OCI-LY7 (cell line): ENCODE data around the gene GPHA2. TPM values are rescaled to one million over a fixed set of nuclear protein-coding genes. Genes with fewer than 3 reads are reported as not detected.

ENCODE experiments used
- BruUV-seq: library from RNA; stranded (reverse); fragments of 400-500 nt; replicated peaks from 2 replicates; lab custom pipeline; 2021; lab: Mats Ljungman, UMichigan
- CTCF ChIA-PET: fragments of 300-600 bp; sonication (Branson Sonifier 250); formaldehyde crosslinking; loops from one replicate; lab custom pipeline; 2022; ENCODE audit warnings: antibody characterized with exemption; ENCODE audit not compliant: unreplicated experiment; lab: Charles Lee
- POLR2A ChIA-PET: fragments of 300-600 bp; sonication (Branson Sonifier 250); formaldehyde crosslinking; loops from one replicate; lab custom pipeline; 2022; ENCODE audit warnings: antibody characterized with exemption; lab: Charles Lee
- DNase-seq: peaks from one replicate; pipeline ENCODE4 v3.0.0-alpha.2; 2015; ENCODE audit warnings: low spot score
- H2AFZ ChIP-seq: fragments of 200-600 bp; sonication (generic), shearing (Covaris generic); 2 replicates; pipeline ENCODE4 v1.6.1; 2014; ENCODE audit warnings: mild to moderate bottlenecking, antibody characterized with exemption, low read length, moderate library complexity
- H3K27ac ChIP-seq: fragments of 200-600 bp; sonication (generic); 2 replicates; pipeline ENCODE4 v1.5.1; 2014; ENCODE audit warnings: mixed run types, low read depth, mild to moderate bottlenecking, moderate library complexity, low read length, inconsistent platforms; ENCODE audit not compliant: poor library complexity, severe bottlenecking
- H3K36me3 ChIP-seq: fragments of 200-600 bp; sonication (generic); 2 replicates; pipeline ENCODE4 v1.6.1; 2014; ENCODE audit warnings: mild to moderate bottlenecking, antibody characterized with exemption, low read length, moderate library complexity, mixed read lengths; ENCODE audit not compliant: insufficient read depth
- H3K4me1 ChIP-seq: fragments of 200-600 bp; sonication (generic); 2 replicates; pipeline ENCODE4 v1.5.1; 2014; ENCODE audit warnings: mild to moderate bottlenecking, low read length; ENCODE audit not compliant: insufficient read depth, poor library complexity, severe bottlenecking
- H3K4me2 ChIP-seq: fragments of 200-600 bp; sonication (generic); 2 replicates; pipeline ENCODE4 v1.6.1; 2014; ENCODE audit warnings: mild to moderate bottlenecking, low read length
- H3K4me3 ChIP-seq: fragments of 200-600 bp; sonication (generic); 2 replicates; pipeline ENCODE4 v1.5.1; 2014; ENCODE audit warnings: mild to moderate bottlenecking, low read depth, low read length; ENCODE audit not compliant: poor library complexity, severe bottlenecking
- H3K79me2 ChIP-seq: fragments of 200-600 bp; sonication (generic); 2 replicates; pipeline ENCODE4 v1.6.1; 2016; ENCODE audit warnings: low read depth, mild to moderate bottlenecking, low read length, moderate library complexity, mixed read lengths; ENCODE audit not compliant: insufficient read depth
- H3K9me2 ChIP-seq: fragments of 200-600 bp; sonication (generic); 2 replicates; pipeline ENCODE4 v1.6.1; 2016; ENCODE audit warnings: mild to moderate bottlenecking, low read length, mixed read lengths; ENCODE audit not compliant: insufficient read depth
- H3K9me3 ChIP-seq: fragments of 200-600 bp; sonication (generic); 2 replicates; pipeline ENCODE4 v1.6.1; 2014; ENCODE audit warnings: mild to moderate bottlenecking, mixed run types, low read length, mixed read lengths
- H4K20me1 ChIP-seq: fragments of 200-600 bp; sonication (generic); 2 replicates; pipeline ENCODE4 v1.6.1; 2014; ENCODE audit warnings: mild to moderate bottlenecking, antibody characterized with exemption, low read length, moderate library complexity, mixed read lengths; ENCODE audit not compliant: insufficient read depth
- CTCF ChIP-seq: fragments of 200-600 bp; sonication (generic); conservative IDR thresholded peaks from 2 replicates; pipeline ENCODE4 v1.5.1; 2014; ENCODE audit warnings: mild to moderate bottlenecking, antibody characterized with exemption, low read length, moderate library complexity, mixed read lengths
- EZH2phosphoT487 ChIP-seq: fragments of 200-600 bp; sonication (generic); IDR thresholded peaks from 2 replicates; pipeline ENCODE4 v1.6.1; 2018; ENCODE audit warnings: low read depth, borderline replicate concordance, mild to moderate bottlenecking, mixed run types, antibody characterized with exemption, low read length, moderate library complexity, mixed read lengths
- intact Hi-C: fragments of 100-400 bp; cut with micrococcal nuclease; formaldehyde crosslinking; loops from one replicate; pipeline ENCODE4 v1.10.0; 2022; ENCODE audit not compliant: unreplicated experiment
- total RNA-seq, 2 experiments: library from RNA; depleted of rRNA in 1 of 2; stranded (reverse); fragments of >200 nt in 1 of 2; shearing (Covaris generic) in 1 of 2; gene quantifications; 2 replicates each; pipeline ENCODE4 v1.2.3, GENCODE V29; 2014 to 2022

The GPHA2 gene
- total RNA-seq, 2 experiments from 2014 or later = not detected

DNA sequence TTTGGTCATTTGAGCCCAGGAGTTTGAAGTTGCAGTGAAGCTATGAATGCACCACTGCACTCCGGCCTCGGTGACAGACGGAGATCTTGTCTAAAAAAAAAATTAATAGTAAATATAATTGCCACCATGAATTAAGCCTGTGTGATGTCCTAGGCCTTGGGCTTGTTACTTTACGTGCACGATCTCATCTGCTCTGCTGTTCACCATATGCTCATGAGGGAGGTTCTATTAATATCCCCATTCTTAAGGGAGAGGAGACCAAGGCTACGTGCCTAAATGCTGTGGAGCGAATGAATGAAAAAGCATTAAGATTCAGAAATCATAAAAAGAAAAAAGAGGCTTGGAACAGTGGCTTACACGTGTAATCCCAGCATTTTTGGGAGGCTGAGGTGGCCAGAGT is 16.1 kb downstream of the GPHA2 start:
- Histone ChIP-seq H3K79me2 (peaks cover 10% of the 10 kb centered on the region; the same call in 1 of the 2 replicates), H3K4me1 (peaks cover 43% of the 10 kb centered on the region), H2AFZ (no peak overlapping the region), H3K4me2 (no peak overlapping the region), H4K20me1 (no peaks in the 10 kb centered on the region), H3K36me3 (no peaks in the 10 kb centered on the region), H3K9me3 (no peaks in the 10 kb centered on the region), H3K9me2 (no peaks in the 10 kb centered on the region), H3K27ac (no peak overlapping the region), H3K4me3 (no peak overlapping the region)
- DNase-seq = no peak
- ChIA-PET POLR2A (interaction anchor here (0.6 kb wide), 1 partner anchor 53 kb away, joined by 3 read pairs; no protein-coding TSS in a partner anchor), CTCF (interaction anchor here (0.6 kb wide), 1 partner anchor 66 kb away, joined by 5 read pairs; no protein-coding TSS in a partner anchor)
- intact Hi-C loops = loop anchor here (5.0 to 10.0 kb wide), 2 partner anchors 53 to 165 kb away; partner anchors contain the start of genes CDCA5, MAJIN and ZFPL1
- TF ChIP-seq CTCF (no peak), EZH2phosphoT487 (no peak)
- BruUV-seq = no TSS peak

DNA sequence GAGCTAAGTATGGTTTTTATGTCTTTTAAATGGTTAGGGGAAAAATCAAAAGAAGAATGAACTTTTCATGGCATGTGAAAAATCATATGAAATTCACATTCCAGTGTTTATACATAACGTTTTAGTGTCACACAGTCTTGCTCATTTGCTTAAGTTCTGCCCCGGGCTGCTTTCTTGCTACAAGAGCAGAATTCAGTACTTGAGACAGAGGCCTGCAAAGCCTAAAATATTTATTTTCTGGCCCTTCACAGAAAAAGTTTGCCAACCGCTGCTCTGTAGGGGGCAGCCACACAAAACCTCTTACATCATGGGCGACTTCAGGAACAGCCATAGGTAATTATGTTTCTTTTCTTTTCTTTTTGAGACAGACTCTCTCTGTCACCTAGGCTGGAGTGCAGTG is 17.7 kb downstream of the GPHA2 start:
- peaks cover 10% of the 10 kb centered on the region; the same call in 1 of the 2 replicates for H3K79me2 ChIP-seq
- no peak for TF ChIP-seq EZH2phosphoT487
- TF ChIP-seq CTCF = peak; percentile 79
- ChIA-PET CTCF (interaction anchor here (0.6 kb wide), 1 partner anchor 104 kb away, joined by 3 read pairs; no protein-coding TSS in a partner anchor), POLR2A (interaction anchor here (0.5 to 1.6 kb wide), 6 partner anchors 19 to 116 kb away, joined by 3 to 7 read pairs (median 3); no protein-coding TSS in a partner anchor)
- no peaks in the 10 kb centered on the region for H4K20me1 ChIP-seq
- peaks cover 10% of the 10 kb centered on the region; the same call in 1 of the 2 replicates for H3K36me3 ChIP-seq
- H2AFZ ChIP-seq = peak overlapping the region; percentile 53
- H3K27ac ChIP-seq = peak overlapping the region; percentile 63
- peak overlapping the region; percentile 78 for H3K4me2 ChIP-seq
- peak; percentile 72 for DNase-seq
- H3K9me3 ChIP-seq = no peaks in the 10 kb centered on the region
- peaks cover 32% of the 10 kb centered on the region for H3K4me1 ChIP-seq
- no TSS peak for BruUV-seq
- no peaks in the 10 kb centered on the region for H3K9me2 ChIP-seq
- peak overlapping the region; percentile 68 for H3K4me3 ChIP-seq
- intact Hi-C loops = loop anchor here (5.0 to 10.0 kb wide), 2 partner anchors 54 to 167 kb away; partner anchors contain the start of genes CDCA5, MAJIN and ZFPL1

- Histone ChIP-seq H3K9me2 (no peaks in the 10 kb centered on the region), H2AFZ (peak overlapping the region; percentile 53), H3K36me3 (peaks cover 13% of the 10 kb centered on the region; the same call in 1 of the 2 replicates), H3K27ac (peak overlapping the region; percentile 63), H3K4me3 (peak overlapping the region; percentile 68), H3K79me2 (peaks cover 10% of the 10 kb centered on the region; the same call in 1 of the 2 replicates), H3K9me3 (no peaks in the 10 kb centered on the region), H3K4me2 (peak overlapping the region; percentile 78), H3K4me1 (peaks cover 32% of the 10 kb centered on the region), H4K20me1 (no peaks in the 10 kb centered on the region)
- no peak for TF ChIP-seq EZH2phosphoT487
- TF ChIP-seq CTCF = no peak
- intact Hi-C loops = loop anchor here (1.0 to 10.0 kb wide), 4 partner anchors 55 to 167 kb away; partner anchors contain the start of genes ARL2, CDCA5, MAJIN and ZFPL1
- BruUV-seq = TSS peak; percentile 96
- no peak for DNase-seq
- CTCF ChIA-PET = interaction anchor here (0.6 kb wide), 1 partner anchor 105 kb away, joined by 3 read pairs; no protein-coding TSS in a partner anchor
- POLR2A ChIA-PET = interaction anchor here (0.5 to 1.6 kb wide), 5 partner anchors 20 to 95 kb away, joined by 3 to 7 read pairs (median 3); no protein-coding TSS in a partner anchor
Measured at GRCh38 chr11:64917663-64917995, 18.1 kb downstream of the GPHA2 start.
